MG63 (cell line): Measurements from ENCODE around the gene GPA33. TPM values are rescaled to one million over a fixed set of nuclear protein-coding genes. Genes with fewer than 3 reads are reported as not detected.

ENCODE experiments used
- DNase-seq: peaks from one replicate; pipeline ENCODE4 v3.0.0-alpha.2; 2020
- H3K27me3 ChIP-seq: fragments of 250-450 bp; sonication (Bioruptor Pico); 2 replicates; pipeline ENCODE4 v1.5.1; 2020; ENCODE audit warnings: mild to moderate bottlenecking, moderate library complexity
- H3K36me3 ChIP-seq: fragments of 250-450 bp; sonication (Bioruptor Pico); 2 replicates; pipeline ENCODE4 v1.5.1; 2020; ENCODE audit warnings: mild to moderate bottlenecking, moderate library complexity
- H3K4me3 ChIP-seq: fragments of 250-450 bp; sonication (Bioruptor Pico); 2 replicates; pipeline ENCODE4 v1.5.1; 2020; ENCODE audit warnings: mild to moderate bottlenecking, moderate library complexity
- H3K9me3 ChIP-seq: fragments of 250-450 bp; sonication (Bioruptor Pico); 2 replicates; pipeline ENCODE4 v1.5.1; 2020; ENCODE audit warnings: mild to moderate bottlenecking, moderate library complexity
- total RNA-seq: library from RNA; depleted of rRNA; stranded (reverse); fragments of >200 nt; shearing (Covaris generic); gene quantifications from 2 replicates; pipeline ENCODE4 v1.2.3, GENCODE V29; 2014; ENCODE audit warnings: low replicate concordance

The GPA33 gene
- total RNA-seq, 1 experiment from 2014 or later, result not detected

DNA sequence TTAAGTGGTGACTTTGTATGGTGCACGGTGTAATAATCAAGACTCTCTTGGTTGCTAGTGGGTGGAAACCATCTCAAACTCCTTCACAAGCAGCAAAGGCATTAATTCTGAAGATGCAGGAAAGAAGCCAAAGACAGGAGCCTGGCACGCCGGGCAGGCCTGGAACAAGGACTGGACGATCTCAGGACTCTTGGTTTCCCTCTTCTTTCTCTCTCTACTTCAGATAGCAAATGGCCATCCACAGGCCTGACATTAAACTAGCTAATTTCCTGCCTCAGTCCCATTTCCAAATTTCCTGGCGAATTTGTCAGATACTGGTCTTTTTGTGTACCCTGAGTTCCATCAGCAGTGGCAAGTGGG is 31.9 kb upstream of the GPA33 start:
- no peaks in the 10 kb centered on the region for H3K27me3 ChIP-seq
- no peak overlapping the region for H3K4me3 ChIP-seq
- DNase-seq, result no peak
- H3K9me3 ChIP-seq, result no peaks in the 10 kb centered on the region
- no peaks in the 10 kb centered on the region for H3K36me3 ChIP-seq

DNA sequence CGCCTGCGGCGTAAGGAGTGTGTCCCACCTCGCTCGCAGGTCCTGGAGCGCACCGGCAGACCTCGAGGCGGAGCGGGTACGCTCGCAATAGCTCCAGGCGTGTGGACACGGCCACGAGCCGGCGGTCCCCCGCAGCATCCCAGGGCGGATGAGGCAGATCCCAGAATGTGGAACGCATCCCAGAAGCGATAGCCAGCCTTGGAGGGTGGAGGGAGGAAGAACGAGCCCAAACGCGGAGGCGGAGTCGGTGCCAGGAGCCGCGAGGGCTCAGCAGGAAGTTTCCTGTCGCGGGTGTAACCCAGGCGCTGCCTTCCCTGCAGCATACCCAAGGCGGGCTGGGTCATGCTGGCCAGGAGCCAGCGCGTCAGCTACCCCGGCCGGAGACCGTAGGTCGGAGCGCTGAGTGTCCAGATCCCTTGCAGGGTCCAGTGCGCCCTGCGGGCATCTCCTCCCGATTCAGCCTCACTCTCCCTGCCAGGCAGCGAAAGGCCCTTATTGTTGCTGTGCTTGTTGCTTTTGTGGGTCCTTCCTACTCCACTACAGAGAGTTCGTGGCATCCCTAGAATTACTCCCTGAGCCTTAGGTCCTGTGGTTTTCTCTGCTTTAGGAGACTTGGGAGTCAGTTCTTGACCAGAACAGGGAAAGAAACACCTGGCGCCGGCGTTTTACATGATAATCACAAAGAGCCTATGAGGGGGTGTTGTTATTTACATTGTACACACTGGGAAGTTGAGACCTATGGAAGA is 31.4 kb upstream of the GPA33 start:
- H3K9me3 ChIP-seq, result no peaks in the 10 kb centered on the region
- DNase-seq, result peak; percentile 83

DNA sequence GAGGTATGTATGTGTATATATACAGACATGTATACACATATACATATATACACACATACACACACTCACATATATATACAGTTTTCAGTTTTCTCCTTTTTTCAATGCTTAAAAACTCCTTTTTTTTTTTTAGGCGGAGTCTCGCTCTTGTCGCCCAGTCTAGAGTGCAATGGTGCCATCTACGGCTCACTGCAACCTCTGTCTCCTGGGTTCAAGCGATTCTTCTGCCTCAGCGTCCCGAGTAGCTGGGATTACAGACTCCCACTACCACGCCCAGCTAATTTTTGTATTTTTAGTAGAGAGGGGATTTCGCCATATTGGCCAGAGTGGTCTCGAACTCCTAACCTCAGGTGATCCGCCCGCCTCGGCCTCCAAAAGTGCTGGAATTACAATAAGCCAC is 30.7 kb upstream of the GPA33 start:
- no peaks in the 10 kb centered on the region for H3K9me3 ChIP-seq
- H3K4me3 ChIP-seq, result peak overlapping the region; percentile 24; the same call in 1 of the 2 replicates
- no peaks in the 10 kb centered on the region for H3K27me3 ChIP-seq
- DNase-seq, result no peak
- H3K36me3 ChIP-seq, result no peaks in the 10 kb centered on the region

More for the DNA sequence above, 31.4 kb upstream of the GPA33 start:
- H3K27me3 ChIP-seq, result no peaks in the 10 kb centered on the region
- no peaks in the 10 kb centered on the region for H3K36me3 ChIP-seq
- peak overlapping the region; percentile 24; the same call in 1 of the 2 replicates for H3K4me3 ChIP-seq

DNA sequence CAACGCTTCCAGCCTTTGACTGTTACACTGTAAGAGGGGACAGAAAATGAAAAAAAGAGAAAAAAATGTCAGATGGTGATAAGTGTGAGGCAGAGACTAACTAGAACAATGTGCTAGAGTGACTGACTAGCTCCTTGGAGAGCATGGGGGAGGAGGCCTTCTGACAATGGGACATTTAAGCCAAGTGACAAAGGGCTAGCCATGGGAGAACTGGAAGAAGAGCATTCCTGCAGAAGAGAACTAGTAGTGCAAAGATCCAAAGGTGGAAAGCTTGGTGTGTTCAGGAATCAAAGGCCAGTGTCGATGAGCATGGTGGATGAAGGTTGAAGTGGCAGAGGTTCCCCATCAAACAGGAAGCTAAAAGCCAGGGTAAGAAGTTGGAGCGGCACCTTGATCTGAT is 29.5 kb upstream of the GPA33 start:
- no peak for DNase-seq
- Histone ChIP-seq H3K27me3 (no peaks in the 10 kb centered on the region), H3K4me3 (no peak overlapping the region), H3K9me3 (no peaks in the 10 kb centered on the region), H3K36me3 (no peaks in the 10 kb centered on the region)

DNA sequence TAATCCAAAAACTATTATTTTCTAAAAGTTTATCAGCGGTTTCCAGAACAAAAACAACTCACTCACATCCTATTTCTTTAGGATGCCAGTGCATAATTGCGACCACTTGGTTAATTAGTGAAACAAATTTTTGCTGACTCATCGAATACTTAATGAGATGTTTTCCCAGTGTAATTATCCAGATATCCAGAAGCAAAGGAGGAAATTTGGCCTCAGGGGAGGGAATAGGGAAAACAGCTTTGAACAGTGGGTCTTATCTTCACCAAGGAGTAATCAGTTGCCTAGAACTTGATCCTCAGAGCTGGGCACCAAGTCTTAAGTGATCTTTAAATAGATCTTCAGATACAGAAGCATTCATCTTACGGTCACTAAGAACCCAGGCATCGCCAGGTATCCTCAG is 28.0 kb upstream of the GPA33 start:
- DNase-seq, result no peak
- H3K27me3 ChIP-seq, result no peaks in the 10 kb centered on the region
- H3K36me3 ChIP-seq, result no peaks in the 10 kb centered on the region
- no peaks in the 10 kb centered on the region for H3K9me3 ChIP-seq
- no peak overlapping the region for H3K4me3 ChIP-seq

DNA sequence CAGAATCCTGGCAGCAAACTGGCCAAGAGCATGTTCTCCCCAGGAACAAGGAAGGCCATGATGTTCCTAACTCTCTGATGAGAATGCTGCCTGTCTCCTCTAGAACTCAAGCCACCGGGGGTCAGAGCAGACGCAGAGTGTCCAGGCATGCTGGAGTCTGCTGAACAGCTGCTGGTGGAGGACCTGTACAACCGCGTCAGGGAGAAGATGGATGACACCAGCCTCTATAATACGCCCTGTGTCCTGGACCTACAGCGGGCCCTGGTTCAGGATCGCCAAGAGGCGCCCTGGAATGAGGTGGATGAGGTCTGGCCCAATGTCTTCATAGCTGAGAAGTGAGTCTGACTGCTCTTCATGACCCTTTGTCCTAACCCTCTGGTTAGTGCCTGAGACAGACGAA is 27.0 kb upstream of the GPA33 start:
- Histone ChIP-seq H3K36me3 (no peaks in the 10 kb centered on the region), H3K9me3 (no peaks in the 10 kb centered on the region), H3K27me3 (no peaks in the 10 kb centered on the region; the same call in 1 of the 2 replicates), H3K4me3 (no peak overlapping the region)
- DNase-seq, result no peak

DNA sequence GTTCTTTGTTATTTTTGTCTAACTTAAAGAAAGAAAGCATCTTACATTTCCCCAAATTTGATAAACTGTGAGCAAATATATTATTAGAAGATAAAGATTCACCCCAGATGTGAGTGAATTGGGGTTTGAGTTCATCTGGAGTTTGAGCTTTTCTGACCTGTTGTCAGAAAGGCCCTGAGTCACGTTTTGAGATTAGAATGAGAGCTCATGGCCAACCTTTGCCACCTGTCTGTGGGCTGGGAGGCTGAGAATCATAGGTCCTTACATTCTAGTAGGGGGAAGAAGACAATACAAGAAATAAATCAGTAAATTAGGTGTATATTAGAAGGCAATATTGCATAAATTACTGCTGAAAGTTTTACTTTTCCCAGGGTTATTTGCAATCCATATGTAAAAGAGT is 26.0 kb upstream of the GPA33 start:
- H3K9me3 ChIP-seq, result no peaks in the 10 kb centered on the region
- no peak for DNase-seq
- no peak overlapping the region for H3K4me3 ChIP-seq
- H3K27me3 ChIP-seq, result no peaks in the 10 kb centered on the region; the same call in 1 of the 2 replicates
- H3K36me3 ChIP-seq, result no peaks in the 10 kb centered on the region

DNA sequence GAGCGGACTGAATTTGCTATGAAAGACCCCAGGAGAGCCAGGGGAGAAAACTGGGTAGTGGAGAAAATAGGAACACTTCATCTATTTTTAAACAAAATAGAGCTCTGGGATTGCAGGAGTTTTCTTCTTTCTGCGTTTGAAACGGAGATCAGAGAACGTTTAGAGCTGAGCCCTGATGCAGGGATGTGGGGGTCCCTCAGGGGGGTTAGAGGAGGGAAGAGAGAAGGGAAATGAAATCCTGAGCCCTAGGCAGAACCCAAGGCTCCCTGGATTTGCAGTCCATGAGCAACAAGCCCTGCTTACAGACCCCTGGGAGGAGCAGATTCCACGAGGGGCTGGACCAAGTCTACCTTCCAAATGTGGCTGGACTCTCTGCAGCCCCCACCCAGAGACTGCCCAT is 25.5 kb upstream of the GPA33 start:
- Histone ChIP-seq H3K27me3 (no peaks in the 10 kb centered on the region; the same call in 1 of the 2 replicates), H3K9me3 (no peaks in the 10 kb centered on the region), H3K36me3 (no peaks in the 10 kb centered on the region), H3K4me3 (no peak overlapping the region)
- no peak for DNase-seq

DNA sequence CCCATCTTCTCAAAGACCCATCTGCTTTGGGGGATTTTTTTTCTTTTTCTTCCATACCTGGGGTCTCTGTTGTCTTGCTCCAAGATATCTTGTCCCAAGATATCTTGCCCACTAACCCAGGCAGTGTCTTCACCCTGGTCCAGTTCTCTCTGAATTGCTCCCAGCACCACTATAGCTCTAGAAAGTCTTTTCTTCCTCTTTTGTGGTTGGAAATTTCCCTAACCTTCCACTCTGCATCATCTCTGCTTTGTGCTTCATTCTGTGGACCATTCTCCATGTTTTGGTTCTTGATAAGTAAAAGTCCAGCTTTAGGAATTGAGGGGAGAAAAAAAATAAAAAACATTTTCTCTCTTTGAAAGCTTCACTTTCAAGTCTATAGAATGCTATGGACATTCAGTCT is 24.5 kb upstream of the GPA33 start:
- H3K9me3 ChIP-seq, result no peaks in the 10 kb centered on the region
- no peaks in the 10 kb centered on the region; the same call in 1 of the 2 replicates for H3K27me3 ChIP-seq
- DNase-seq, result no peak
- no peak overlapping the region for H3K4me3 ChIP-seq
- H3K36me3 ChIP-seq, result no peaks in the 10 kb centered on the region

DNA sequence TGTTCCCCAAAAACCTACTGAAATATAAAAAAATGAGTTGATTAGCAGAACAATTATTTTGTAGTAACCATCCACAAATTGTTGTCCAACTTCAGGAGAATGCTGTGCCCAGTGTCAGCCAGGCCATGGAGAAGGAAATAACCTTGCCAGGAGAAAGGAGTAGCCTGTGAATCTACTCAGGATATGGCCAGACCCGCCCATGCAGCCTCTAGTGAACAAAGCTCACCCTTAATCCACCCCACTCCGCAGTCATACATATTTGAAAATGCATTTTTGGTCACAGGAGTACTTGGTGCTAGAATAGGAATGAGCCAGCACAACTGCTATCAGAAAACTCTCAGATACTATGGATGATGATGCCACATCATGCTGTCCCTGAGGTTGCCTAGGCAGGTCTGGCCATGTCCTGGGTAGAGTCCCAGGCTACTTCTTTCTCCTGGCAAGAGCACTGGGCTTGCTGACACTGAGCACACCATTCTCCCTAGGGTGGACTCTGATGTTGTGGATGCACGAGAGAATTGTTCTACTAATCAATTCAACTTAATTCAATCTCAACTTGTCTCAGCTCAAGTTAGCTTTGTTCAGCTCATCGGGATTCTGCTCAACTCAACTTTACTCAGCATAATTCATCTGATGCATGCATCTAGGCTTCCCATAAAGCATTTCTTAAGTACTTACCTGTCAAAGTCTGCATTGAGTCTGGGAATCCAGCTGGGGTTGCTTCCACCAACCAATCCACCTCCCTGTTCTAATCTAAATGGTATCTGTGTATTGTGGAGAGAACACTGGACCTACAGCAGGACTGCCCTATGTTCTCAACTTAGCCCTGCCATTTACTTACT is 21.9 kb upstream of the GPA33 start:
- Histone ChIP-seq H3K4me3 (no peak overlapping the region), H3K9me3 (no peaks in the 10 kb centered on the region), H3K36me3 (no peaks in the 10 kb centered on the region), H3K27me3 (no peaks in the 10 kb centered on the region; the same call in 1 of the 2 replicates)
- DNase-seq, result no peak

DNA sequence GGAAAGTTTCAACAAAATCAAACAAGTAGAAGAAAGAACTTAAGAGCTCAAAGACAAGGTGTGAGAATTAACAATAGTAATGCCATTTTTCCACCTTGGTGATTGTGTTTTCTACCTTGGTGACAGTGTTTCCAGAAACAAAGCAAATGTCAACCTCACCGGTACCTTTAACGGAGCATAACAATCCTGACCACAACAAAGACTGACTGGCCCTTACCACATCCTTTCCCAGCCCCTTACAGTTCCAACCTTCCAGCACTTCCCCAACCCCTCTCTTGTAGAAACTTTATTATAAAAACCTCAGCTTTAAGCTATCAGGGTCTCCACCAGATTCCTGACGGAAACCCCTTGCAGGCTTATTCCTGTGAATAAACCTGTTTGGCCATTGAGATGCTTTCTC is 20.4 kb upstream of the GPA33 start:
- Histone ChIP-seq H3K4me3 (no peak overlapping the region), H3K27me3 (no peaks in the 10 kb centered on the region; the same call in 1 of the 2 replicates), H3K36me3 (no peaks in the 10 kb centered on the region), H3K9me3 (no peaks in the 10 kb centered on the region)
- no peak for DNase-seq

DNA sequence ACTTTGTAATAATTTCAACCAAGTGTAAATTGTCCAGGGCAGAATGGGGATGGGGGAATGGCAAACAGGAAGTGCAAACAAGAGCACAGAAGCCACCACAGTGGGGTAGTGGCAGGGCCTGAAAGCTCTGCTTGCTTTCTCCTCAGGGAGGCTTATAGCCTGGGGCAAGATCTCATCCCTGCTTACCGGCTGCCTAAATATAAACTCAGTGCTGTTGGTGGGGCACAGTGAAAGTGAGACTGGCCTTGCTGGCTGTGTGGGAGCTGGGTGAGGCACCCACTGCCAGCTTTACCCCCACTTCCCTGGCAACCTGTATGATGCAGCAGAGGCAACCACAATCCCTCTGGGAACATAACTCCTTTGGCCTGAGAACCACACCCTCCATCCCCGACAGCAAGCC is 18.9 kb upstream of the GPA33 start:
- no peaks in the 10 kb centered on the region; the same call in 1 of the 2 replicates for H3K27me3 ChIP-seq
- H3K9me3 ChIP-seq, result no peaks in the 10 kb centered on the region
- H3K4me3 ChIP-seq, result no peak overlapping the region
- H3K36me3 ChIP-seq, result no peaks in the 10 kb centered on the region
- DNase-seq, result no peak

DNA sequence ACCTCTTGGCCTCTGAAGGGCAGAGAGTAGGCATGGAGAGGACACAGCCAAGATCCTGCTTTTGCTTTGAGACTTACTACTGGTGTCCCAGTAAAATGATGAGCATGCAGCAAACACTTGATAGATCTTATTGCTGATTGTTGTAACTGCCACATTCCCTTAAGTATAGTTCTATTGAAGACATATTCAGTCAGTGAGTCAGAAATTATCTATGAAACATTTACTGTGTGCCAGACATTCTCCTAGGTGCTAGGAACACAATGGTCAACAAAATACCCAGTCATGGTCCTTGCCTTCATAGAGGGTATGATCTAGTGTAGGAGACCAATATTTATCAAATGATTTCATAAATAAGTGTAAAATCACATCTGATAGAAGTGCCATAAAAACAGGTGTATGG is 17.3 kb upstream of the GPA33 start:
- no peak for DNase-seq
- Histone ChIP-seq H3K36me3 (no peaks in the 10 kb centered on the region), H3K27me3 (no peaks in the 10 kb centered on the region; the same call in 1 of the 2 replicates), H3K9me3 (no peaks in the 10 kb centered on the region), H3K4me3 (no peak overlapping the region)

DNA sequence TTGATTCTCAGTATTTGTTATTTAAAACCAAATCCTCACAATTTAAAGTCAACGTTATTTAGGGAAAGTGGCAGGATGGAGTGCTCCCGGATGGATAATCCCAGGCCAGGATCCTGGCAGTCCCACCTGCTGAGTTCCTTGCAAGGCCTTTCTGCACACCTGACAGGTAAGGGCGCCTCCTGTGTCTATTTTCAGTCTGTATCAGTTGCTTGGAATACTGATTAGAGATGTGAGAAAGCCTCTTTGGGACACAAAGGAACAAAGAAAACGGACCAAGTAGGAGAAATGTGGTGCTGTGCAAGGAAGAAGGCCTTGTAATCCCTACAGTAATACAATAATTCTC is 15.9 kb upstream of the GPA33 start:
- H3K9me3 ChIP-seq, result no peaks in the 10 kb centered on the region
- no peaks in the 10 kb centered on the region for H3K27me3 ChIP-seq
- no peak overlapping the region for H3K4me3 ChIP-seq
- no peak for DNase-seq
- no peaks in the 10 kb centered on the region for H3K36me3 ChIP-seq

DNA sequence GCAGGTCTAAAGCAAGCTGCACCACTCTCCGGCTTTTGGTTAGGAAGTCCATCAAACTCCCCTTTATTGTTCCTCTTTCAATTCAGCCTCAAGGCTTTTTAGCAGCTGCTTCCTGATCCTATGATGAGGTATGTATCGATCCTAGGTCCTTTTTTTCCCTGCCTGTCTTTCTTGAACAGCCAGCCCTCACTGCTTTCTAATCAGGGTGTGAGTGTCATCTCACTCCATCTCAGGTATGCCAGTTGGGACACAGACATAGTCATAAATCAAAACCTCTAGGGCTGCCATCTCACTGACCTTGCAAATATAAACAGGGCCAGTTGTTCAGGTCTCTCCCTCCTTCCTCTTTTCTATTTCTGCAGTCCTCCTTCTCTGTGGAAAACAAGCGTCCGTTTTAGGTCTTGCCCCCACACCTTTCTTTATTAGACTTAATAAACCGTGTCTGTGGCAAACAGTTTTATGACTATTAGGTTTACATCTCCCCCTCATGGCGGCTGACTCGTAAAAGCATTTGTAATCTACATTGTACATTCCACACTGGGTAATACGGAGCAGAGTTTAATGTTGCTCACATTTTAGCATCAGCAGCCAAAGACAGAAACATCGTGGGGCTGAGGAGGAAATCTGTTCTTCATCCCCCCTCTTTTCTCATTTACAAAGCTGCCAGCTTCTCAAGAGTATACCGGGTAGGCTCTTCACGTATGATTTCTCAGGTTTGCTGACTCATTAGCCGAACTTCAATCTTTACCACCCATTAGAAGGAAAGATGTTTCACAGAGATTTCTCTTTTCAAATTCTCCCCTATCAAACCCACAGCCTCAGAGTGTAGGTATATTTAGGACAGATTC is 15.3 kb upstream of the GPA33 start:
- no peaks in the 10 kb centered on the region for H3K36me3 ChIP-seq
- H3K27me3 ChIP-seq, result no peaks in the 10 kb centered on the region
- no peaks in the 10 kb centered on the region for H3K9me3 ChIP-seq
- no peak for DNase-seq
- no peak overlapping the region for H3K4me3 ChIP-seq

DNA sequence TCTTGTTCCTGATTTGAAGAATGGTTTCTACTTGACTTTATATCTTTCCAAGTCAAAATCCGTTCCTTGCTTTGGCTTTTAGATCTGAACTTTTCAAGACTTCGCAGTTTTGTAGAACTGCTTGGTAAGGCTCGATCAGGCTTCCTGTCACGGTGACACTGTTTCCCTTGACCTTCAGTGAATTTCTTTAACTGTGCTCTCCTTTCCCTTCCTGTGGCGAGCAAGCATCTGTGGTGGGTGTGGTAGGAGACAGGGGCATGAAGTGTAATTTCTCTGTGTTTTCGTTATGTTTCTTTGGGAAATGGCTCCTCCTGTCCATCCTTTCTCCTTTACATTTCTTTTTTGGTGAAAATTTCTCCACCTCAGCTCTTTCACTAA is 14.1 kb upstream of the GPA33 start:
- H3K36me3 ChIP-seq, result no peaks in the 10 kb centered on the region
- H3K27me3 ChIP-seq, result no peaks in the 10 kb centered on the region
- H3K4me3 ChIP-seq, result no peak overlapping the region
- no peak for DNase-seq
- no peaks in the 10 kb centered on the region for H3K9me3 ChIP-seq

DNA sequence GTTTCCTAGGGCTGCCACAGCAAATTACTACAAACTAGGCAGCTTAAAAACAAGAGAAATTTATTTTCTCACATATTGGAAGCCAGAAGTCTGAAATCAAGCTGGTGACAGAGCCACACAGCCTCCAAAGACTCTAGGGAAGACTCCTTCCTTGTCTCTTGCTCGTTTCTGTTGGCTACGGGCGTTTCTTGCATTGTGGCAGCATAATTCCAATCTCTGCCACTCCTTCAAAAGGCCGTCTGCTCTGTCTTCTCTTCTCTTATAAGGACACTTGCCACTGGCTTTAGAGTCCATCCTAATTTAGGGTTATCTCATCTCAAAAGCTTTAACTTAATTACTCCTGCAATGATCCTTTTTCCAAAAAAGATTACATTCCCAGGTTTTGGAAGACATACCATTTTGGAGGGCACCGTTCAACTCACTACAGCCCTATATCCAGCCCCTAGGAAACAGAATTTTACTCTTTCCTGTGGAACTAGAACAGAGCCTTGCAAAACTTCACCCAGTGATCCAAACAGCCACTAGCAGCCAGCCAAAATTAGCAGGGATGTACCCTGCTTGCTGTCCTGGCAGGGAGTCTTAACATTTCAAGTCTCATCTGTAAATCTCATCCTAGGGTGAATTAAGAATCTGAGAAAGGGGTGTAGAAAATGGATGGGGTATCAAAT is 12.9 kb upstream of the GPA33 start:
- no peak overlapping the region for H3K4me3 ChIP-seq
- no peaks in the 10 kb centered on the region for H3K9me3 ChIP-seq
- no peaks in the 10 kb centered on the region for H3K27me3 ChIP-seq
- H3K36me3 ChIP-seq, result no peaks in the 10 kb centered on the region
- no peak for DNase-seq
